ENCODE results near the gene VSIG10.
A peak's percentile ranks its signal among the peaks of the same experiment; 100 is the strongest.

The VSIG10 gene

DNA sequence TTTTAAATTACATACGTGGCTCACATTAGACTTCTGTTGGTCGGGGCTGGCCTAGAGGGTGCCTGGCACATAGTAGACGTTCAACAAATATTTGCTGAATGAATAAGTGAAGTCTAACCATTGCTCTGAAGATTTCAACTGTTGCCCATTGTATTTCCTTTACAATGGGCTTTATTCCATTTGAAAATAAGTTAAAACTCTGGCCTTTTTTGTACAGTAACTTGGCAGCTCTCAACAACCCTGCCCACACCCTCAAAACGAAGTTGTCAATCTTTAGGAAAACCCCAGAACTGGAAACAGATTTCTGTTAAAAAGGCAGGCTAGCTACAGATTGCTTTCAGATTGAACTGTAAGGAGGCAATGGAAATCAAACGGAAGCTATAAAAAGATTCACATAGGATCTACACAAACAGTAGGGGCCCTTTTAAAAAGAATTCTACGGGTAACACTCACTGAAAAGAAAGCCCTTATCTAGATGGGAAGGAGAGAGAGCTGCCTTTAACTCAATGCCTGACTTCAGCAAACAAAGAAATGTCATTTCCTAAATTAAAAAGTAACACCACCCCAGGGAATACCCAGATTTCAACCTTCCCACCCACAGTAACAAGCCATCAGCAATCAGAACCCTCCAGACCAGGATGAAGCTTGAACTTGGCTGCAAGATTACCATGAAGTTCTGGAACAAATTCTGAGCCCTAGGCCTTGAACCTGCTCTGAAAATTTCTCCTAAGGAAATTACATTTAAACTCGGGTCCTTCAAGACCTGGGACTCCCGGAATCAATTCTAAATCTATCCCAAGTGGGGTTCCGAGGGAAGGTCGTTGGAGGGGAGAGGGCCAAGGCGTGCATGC lies 44.2 kb downstream of the VSIG10 start:
- DNase-seq, result no peak

DNA sequence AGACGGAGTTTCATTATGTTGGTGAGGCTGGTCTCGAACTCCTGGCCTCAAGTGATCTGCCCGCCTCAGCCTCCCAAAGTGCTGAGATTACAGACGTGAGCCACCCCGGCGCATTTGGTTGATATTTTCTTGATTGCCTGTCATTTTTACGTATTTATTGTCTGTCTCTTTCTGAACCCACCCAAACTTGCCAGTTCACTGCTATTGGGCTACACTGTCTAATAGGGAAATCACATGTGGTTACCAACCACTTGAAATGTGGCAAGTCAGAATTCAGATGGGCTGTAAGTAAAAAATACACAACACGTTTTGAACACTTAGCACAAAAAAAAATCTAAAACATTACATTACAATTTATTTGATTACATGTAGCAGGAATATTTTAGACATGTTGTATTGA lies 44.9 kb downstream of the VSIG10 start:
- no peak for DNase-seq

DNA sequence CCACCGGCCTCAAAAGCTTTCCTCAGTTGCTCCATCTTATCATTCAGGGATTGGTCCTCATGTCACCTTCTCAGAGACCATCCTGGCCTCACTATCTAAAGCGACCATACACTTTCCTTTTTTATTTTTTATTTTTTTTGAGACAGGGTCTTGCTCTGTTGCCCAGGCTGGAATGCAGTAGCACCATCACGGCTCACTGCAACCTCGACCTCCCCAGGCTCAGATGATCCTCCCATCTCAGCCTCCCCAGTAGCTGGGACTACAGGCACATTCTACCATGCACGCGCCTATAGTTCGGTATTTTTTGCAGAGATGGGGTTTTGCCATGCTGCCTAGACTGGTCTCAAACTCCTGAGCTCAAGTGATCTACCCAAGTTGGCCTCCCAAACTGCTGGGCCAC lies 45.6 kb downstream of the VSIG10 start:
- no peak for DNase-seq

DNA sequence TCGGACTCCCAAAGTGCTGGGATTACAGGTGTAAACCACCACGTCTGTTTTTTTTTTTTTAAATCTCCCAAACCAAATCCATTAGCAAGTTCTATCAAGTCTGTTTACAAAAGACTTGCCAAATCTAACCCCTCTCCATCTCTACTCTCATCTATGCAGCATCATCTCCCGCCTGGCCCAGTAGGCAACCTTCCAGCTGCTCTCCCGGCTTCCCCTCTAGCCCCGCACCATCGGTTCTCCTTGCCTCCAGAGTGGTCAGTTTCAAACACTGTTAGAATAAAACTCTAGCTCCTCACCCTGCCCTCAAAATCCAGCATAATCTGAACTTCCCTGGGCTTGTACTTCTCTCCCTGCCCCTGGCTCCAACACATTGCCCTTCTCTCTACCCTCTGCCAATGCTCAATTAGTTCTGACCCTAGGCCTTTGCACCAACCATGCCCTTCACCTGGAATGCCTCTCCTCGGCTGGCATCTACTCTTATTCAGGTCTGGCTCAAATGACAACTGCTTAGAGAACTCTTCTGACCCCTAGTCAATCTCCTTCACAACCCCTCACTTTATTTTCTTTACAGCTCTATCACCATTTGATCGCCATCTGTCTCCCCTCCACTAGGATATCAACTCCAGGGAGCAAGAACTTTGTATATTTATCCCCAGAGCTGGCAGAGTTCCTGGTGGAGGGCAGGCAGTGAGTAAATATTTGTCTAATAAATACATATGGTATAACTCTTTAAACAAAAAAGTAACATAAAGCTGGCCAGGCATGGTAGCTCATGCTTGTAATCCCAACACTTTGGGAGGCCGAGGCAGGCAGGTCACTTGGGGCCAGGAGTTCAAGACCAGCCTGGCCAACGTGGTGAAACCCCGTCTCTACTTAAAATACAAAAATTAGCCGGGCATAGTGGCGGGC lies 47.7 kb downstream of the VSIG10 start:
- no peak for DNase-seq

DNA sequence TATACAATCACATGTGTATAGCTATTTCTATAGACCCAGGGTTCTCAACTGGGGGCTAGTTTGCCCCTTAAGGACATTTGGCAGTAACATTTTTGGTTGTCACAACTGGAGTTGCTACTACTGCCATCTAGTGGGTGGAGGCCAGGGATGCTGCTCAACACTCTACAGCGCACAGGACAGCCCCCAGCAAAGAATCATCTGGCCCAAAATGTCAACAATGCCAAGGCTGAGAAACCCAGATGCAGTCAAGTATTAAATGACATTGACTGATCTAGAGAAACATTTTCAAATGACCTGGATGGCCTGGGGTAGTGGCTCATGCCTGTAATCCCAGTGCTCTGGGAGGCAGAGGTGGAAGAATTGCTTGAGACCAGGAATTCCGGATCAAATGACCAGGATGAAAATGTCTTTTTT lies 48.7 kb downstream of the VSIG10 start:
- peak; percentile 86 for DNase-seq

DNA sequence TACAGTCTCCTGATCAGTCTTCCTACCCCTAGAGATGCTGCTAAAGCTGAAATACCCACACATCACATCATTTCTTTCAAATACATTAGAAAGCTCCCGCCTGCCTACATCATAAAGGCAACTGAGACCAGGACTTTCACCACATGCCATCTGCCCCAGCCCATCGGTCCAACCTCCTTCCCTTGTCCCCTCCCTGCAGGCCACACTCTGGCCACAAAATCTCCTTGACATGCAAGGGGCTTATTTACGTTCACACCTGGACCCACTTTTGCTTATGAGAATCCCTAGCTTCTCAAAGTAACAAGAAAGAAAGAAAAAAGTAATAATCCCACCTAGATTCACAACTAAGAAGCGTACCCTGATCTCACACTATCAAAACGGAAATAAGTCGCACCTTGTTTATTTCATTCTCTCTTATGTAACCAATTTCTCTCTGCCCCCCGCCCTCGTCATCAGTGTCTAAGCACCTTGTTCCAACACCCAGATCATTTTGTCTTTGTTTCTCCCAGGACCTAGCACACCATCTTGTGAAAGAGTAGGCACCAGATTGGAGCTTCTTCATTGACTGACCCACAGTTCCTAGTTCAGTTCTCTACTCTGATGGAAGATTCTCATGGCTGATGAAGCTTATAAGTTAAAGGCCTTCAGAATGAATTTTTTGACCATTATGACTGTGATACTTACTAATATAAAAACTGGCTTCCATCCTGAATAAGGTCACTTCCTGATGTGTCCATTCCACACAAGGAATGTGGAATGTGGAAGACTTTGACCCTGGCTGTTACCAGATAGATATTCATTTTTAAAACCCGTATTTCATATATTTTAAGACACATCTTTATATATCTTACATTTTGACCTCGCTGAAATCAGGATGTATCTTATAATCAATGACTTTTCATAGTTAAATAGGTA lies 50.5 kb downstream of the VSIG10 start:
- DNase-seq, result no peak

DNA sequence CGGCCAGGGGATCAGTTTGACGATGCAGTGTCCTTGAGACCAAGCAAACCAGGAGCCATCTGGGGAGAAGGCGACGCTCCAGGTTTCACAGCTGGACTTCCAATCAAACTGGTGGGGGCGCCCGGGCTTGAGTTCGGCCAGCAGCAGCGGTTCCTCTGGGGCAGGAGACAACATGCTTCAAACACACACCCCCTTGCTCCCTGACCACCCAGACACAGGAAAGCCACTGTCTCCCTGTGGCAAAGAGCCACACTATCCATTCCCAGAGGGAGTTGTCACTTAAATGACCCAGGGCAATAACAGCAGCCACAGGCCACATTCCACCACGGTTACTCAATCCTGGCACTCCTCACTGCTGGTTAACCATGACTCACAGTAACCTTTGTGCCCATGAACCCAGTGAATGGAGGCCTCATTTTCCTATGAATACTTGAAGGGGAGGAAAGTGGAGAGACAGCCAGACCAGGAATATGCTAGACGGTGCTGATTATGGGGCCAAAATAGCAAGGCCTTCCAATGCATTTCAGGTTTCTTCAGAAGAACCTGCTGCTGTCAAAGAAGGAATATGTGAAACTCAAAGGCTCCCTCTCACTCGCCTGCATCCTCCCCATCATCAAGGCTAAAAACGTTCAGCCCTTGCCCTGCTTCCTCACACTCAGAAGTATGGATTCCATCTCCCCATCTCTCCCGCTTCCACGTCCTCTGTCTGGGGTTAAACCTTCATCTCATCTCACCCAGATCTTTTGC lies 51.3 kb downstream of the VSIG10 start:
- peak; percentile 67 for DNase-seq

DNA sequence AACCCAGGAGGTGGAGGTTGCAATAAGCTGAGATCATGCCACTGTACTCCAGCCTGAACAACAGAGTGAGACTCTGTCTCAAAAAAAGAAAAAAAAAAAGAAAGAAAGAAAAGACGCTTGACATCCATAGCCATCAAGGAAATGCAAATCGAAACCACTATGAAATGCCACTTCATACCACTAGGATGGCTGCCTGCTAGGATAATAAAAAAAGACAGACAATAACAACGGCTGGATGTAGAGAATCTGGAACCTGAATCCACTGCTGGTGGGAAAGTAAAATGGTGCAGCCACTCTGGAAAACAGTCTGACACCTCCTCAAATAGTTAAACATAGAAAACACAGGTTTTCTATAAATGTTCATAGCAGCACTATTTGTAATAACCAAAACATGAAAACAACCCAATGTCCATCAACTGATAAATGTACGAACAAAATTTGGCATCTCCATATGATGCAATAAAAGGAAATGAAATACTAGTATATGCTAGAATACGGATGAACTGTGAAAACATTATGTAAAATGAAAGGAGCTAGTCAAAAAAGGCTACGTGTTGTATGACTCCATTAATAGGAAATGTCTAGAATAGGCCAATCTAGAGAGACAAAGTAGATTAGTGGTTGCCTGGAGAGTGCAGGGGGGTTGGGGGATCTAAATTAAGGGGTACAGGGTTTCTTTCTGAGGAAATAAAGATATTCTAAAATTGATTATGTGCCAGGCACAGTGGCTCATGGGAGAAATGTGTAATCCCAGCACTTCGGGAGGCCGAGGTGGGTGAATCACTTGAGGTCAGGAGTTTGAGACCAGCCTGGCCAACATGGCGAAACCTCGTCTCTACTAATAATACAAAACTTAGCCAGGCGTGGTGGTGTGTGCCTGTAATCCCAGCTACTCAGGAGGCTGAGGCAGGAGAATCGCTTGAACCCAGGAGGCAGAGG lies 52.6 kb downstream of the VSIG10 start:
- peak; percentile 49 for DNase-seq

DNA sequence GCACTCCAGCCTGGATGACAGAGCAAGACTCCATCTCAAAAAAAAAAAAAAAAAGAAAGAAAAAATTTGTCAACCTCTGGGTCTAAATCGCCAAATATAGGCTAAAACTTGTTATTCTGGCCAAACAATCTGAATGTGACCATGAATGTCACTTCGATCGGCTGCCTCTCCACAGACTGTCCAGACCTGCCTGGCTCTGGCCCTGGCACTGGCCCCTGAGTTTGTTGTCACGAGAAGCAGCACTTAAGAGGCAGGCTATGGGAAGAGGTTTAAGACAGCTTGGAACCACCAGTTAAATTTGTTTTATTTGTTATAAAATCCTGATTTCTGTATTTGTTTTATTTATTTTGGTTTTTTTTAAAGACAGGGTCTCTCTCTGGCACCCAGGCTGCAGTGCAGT lies 57.4 kb downstream of the VSIG10 start:
- DNase-seq, result no peak

DNA sequence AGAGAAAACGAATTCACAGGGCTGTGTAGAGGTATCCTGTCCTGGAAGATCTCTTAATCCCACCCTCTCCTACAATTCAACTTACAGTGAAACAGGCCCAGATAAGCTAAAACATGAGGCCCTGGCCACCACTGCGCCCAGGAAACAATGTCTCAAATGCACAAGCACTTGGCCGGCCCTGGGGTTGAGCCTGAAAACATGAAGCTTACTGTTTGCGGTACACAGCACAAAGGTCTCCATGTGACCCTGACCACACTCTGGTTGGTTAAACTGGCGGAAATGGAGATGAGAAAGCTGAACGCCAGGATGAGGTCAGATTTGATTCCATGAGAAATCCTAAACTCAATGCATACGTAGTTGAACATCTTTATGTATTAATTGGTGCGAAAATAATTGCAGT lies 59.2 kb downstream of the VSIG10 start:
- peak; percentile 36 for DNase-seq

DNA sequence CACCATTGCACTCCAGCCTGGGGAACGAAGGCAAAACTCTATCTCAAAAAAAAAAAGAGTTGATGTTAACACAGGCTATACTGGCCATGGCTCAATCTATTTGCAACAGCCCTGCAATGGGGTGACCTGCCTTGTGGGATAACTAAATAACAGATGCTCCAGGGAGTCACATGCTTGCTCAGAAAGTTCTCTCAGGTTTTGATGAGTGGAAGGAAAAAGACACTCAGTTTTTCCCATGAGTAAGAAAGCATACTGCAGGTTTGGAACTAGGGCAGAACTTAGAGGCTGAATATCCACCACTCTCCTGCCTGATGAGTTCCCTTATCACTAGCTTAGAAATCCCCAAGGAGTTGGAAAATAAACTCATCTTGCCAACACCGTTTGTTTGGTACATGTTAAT lies 59.7 kb downstream of the VSIG10 start:
- DNase-seq, result peak; percentile 47

DNA sequence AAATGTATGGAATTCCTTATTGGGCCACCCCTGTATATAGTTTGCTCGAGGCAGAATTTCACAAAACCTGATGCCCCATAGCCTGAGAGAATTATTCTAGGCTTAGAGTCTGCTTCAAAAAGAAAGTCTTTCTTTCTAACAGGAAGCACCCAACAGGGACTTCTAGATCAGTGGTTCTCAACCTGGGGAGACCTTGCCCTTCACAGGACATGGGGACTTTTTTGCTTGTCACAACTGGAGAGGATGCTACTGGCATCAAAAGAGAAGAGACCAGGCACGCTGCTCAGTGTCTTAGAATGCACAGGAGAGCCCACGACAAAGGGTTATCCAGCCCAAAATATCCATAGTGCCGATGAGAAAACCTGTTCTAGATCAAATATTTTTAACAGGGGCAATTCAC lies 61.7 kb downstream of the VSIG10 start:
- no peak for DNase-seq

DNA sequence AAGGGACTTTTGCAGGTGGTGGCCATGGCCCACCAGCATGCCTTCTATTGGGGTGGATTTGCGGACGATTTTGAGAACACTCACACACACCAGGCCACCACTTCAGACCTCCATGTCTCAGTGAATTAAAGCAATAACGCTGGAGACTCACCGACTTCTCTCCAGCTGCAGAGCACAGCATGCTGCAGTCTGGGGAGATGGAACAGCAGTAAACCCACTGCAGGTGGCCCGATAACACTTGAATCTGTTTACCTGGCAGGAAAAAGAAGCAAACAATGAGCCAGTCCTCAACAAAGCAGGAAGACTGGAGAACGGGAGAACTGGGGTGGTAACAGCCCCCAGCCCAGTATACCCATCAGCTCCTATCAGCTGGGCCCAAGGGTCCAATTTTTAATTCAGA lies 65.7 kb downstream of the VSIG10 start:
- no peak for DNase-seq

DNA sequence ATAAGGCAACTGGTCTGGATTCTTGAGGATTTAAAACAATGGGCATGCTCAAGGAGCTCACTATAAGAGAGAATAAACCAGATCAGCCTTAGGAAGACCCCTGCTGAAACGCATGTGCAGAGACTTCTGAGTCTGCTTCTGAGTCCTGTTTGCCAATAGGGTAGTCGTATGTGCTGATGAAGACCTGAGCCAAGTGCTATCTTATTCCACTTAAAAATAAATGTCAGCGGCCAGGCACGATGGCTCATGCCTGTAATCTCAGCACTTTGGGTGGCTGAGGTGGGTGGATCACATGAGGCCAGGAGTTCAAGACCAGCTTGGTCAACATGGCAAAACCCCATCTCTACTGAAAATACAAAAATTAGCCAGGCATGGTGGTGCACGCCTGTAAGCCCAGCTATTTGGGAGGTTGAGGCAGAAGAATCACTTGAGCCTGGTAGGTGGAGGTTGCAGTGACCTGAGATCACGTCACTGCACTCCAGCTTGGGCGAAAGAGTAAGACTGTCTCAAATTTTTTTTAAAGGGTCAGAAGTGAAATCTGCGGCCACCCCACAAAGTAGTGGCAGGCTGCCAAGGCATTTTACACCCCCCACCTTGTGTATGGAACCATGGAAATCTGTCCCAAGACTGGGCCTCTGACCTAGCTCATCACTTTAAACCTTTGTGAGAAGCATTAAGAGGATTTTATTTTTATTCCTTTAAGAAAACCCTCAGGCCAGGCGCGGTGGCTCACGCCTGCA lies 67.0 kb downstream of the VSIG10 start:
- no peak for DNase-seq

DNA sequence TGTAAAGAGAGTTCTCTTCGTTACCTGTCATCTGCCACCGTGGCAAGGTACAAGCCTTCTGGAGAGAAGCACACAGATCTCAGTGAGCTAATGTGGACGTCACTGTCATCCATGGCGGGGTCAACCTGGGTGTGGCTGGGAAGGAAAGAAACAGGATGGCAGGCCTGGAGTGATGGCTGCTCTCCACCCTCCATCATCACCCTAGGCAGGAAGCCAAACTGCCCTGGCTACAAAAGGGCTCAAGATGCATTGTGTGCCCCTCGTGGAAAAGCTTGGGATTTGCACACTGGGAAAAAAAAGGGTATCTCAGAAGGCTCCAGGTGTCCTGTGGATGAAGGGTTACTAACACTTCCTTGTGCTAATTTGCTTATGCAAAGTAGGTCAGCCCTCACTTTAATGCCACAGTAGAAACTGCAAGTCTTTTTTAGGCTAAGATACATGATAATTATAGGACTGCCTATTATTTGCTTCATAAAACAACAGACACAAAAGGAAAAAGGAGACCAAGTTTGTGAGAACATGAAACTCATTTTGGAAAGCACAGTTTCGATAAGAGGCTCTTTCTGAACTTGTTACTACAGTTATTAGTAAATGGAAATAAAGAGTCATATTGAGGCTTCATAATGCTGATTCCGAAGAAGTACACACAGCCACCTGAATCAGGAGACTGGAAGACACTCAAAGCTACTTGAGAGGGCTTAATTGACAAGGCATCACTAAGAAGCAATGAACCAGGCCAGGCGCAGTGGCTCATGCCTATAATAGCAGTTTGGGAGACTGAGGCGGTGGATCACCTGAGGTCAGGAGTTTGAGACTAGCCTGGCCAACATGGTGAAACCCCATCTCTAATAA lies 68.4 kb downstream of the VSIG10 start:
- peak; percentile 58 for DNase-seq

DNA sequence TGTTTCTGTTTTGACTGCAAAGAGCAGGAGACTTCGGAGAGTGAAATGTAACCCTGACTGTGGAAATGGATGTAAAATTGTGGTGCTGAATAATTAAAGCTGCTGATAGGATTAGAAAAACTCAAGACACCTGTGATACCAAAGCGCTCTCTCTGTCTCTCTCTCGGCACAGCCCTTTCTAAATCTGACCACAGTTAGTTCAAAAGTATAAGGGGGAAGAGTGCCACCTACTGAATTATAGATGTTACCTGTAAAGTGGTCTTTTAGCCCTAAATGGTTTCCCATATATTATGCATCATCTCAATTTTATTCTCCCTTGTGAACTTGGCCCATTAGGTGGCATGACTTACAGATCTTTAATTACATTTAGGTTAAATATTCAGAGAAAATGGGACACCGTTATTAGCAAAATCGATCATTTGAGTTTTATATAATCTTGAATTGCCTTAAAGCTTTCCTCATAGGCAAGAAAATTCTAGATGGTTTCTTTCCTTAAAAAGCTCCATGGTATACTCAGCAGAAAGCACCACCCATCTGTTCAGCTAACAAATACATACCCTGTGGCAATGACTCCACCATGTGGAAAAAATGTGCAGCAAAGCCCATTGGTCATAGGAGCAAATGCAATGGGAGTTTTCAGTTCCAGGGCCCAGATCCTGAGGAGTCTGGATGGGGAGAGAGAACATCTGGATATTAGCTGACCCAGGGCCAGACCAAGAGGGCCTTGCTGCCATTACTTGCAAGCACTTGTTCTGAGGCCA lies 69.2 kb downstream of the VSIG10 start:
- no peak for DNase-seq

DNA sequence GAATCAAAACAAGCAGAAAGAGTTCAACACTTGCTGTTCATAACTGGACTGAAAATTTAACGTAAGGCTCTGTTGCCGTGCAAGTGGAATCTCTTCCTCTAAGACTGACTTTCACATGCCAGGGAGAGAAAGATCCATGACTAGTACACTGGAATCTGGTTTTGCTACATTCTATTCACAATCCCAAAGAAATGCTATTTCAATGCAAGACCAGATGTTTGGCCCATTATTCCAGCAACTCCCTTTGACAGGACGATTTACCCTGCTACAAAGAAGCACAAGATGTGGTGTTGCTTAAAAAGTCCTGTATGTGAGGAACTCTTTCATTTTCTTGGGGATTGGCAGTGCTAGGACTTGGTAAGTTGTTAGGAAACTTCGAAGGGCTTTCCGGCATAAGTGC lies 69.9 kb downstream of the VSIG10 start:
- DNase-seq, result no peak

DNA sequence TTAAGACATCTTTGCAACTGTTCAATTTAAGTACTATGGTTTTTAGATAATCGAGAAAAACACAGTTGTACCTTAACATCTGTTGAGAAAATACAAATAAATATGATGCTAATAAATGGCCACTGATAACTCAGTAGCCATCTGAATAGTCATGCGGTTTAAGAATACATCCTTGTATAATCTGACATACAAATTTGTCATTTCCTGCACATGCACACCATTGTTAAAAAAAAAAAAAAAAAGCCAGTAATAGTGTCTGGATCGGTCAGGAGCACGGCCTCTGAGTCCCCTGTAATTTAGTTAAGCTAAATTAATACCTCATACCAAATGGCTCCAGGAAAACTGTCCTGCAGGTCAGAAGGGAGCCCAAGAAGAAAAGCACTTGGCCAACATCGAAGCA lies 70.5 kb downstream of the VSIG10 start:
- no peak for DNase-seq

DNA sequence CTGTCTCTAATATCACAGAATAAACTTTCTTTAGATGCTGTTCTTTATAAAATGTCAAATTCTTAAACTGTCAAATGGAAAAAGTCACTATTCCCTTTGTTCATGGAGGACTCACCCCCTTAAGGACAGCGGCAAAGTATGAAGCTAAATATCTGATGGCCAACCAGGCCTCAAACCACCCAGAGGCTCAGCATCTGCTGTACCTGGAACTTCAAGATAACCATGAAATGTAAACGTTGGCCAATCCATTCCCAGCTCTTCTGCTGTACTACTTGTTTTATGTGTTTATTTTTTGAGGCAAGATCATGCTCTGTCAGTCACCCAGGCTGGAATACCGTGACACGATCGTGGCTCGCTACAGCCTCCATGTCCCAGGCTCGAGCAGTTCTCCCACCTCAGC lies 71.6 kb downstream of the VSIG10 start:
- DNase-seq, result no peak
